ENCODE results near the gene SNAP29.

- TF ChIP-seq POLR2AphosphoS5 (IDR thresholded peaks at IDR 0.05) (no peak), POLR2A (IDR thresholded peaks at IDR 0.05) (no peak), CTCF (IDR thresholded peaks at IDR 0.05) (no peak)
These were observed 9.5 kb downstream of the SNAP29 start for GRCh38 chr22:20868025-20868962.

All from breast epithelium (tissue), 3 donors.